HG03095 (cell line): Measurements from ENCODE around the gene RCCD1.

Source experiments
- ATAC-seq: cut with Tn5 transposase; IDR thresholded peaks from one replicate; pipeline ENCODE4 v1.9.1; 2021; ENCODE audit warnings: moderate library complexity; ENCODE audit not compliant: unreplicated experiment

RCCD1 gene

GRCh38 chr15:90962021-90962420 is 7.3 kb downstream of the RCCD1 start:
- ATAC-seq: no peak

- no peak for ATAC-seq
Measured at GRCh38 chr15:90966262-90966661, 11.6 kb downstream of the RCCD1 start.

GRCh38 chr15:90967206-90967605 is 12.5 kb downstream of the RCCD1 start:
- ATAC-seq: no peak

- no peak for ATAC-seq
Measured at GRCh38 chr15:90968434-90968833, 13.8 kb downstream of the RCCD1 start.

GRCh38 chr15:90970274-90970673 is 15.6 kb downstream of the RCCD1 start:
- no peak for ATAC-seq

GRCh38 chr15:90972133-90972532 is 17.4 kb downstream of the RCCD1 start:
- no peak for ATAC-seq

- ATAC-seq: no peak
Measured at GRCh38 chr15:90974216-90974615, 19.5 kb downstream of the RCCD1 start.

- no peak for ATAC-seq
Measured at GRCh38 chr15:90979582-90979981, 24.9 kb downstream of the RCCD1 start.

GRCh38 chr15:90981681-90982080 is 27.0 kb downstream of the RCCD1 start:
- peak; percentile 70 for ATAC-seq

GRCh38 chr15:90982135-90982534 is 27.5 kb downstream of the RCCD1 start:
- ATAC-seq: peak; percentile 29

- peak; percentile 57 for ATAC-seq
Measured at GRCh38 chr15:90986790-90987507, 32.3 kb downstream of the RCCD1 start.

- ATAC-seq: no peak
Measured at GRCh38 chr15:90987561-90988141, 33.0 kb downstream of the RCCD1 start.

GRCh38 chr15:90988296-90988695 is 33.6 kb downstream of the RCCD1 start:
- no peak for ATAC-seq

- ATAC-seq: no peak
Measured at GRCh38 chr15:90989040-90989768, 34.5 kb downstream of the RCCD1 start.

- no peak for ATAC-seq
Measured at GRCh38 chr15:90990446-90990845, 35.8 kb downstream of the RCCD1 start.

GRCh38 chr15:90991587-90992285 is 37.1 kb downstream of the RCCD1 start:
- ATAC-seq: no peak

GRCh38 chr15:90994059-90994416 is 39.4 kb downstream of the RCCD1 start:
- ATAC-seq: peak; percentile 4

GRCh38 chr15:90994417-90995311 is 40.0 kb downstream of the RCCD1 start, which contains the start of gene PRC1:
Gene PRC1, minus strand, starts transcription at chr15:90994535. Its CDS starts 118 bp downstream, at chr15:90994417.
- ATAC-seq: peak; percentile 90

GRCh38 chr15:90998737-90999136 is 44.1 kb downstream of the RCCD1 start:
- no peak for ATAC-seq

- ATAC-seq: no peak
Measured at GRCh38 chr15:91001209-91001608, 46.5 kb downstream of the RCCD1 start.
